ENCODE results near the gene CEP164.

DNA sequence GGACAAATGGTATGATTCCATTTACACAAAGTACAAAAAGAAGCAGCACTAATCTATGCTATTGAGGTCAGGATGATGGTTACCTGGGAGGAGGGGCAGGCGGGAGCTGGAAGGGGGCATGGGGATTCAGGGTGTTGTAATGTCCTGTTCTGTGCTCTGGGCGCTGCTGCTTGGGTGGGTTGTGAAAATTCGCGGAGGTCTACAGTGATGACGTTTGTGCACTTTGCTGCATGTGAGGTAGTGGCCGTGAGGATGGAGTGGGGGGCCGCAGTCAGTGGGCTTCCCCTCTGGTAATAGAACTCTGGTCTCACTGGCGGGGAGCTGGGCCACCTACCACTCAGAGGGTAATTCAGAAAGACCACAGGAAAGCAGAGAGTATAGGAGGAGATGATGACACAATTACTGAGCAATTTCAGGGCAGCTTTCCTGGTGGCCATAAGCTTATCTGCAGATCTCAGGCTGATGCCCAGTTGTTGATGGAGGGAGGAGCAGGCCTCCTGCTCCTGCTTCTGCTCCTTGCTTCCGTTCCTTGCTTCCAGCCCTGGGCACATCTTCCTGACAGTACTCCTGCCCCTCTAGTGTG lies 121.5 kb downstream of the CEP164 start:
- TF ChIP-seq CTCF (conservative IDR thresholded peaks at IDR 0.05; ENCODE audit: low read depth, low read length) (no peak), EZH2 (IDR thresholded peaks at IDR 0.05; ENCODE audit: low read length, unreplicated experiment) (no peak)

All from PC-3 (cell line).